ENCODE measurements around the gene LCORL.
"Not testable (repeated sequence)": the region's sequence is repeated elsewhere in the genome, so short reads cannot be mapped to it uniquely, and the experiment has no call there.

LCORL gene

DNA sequence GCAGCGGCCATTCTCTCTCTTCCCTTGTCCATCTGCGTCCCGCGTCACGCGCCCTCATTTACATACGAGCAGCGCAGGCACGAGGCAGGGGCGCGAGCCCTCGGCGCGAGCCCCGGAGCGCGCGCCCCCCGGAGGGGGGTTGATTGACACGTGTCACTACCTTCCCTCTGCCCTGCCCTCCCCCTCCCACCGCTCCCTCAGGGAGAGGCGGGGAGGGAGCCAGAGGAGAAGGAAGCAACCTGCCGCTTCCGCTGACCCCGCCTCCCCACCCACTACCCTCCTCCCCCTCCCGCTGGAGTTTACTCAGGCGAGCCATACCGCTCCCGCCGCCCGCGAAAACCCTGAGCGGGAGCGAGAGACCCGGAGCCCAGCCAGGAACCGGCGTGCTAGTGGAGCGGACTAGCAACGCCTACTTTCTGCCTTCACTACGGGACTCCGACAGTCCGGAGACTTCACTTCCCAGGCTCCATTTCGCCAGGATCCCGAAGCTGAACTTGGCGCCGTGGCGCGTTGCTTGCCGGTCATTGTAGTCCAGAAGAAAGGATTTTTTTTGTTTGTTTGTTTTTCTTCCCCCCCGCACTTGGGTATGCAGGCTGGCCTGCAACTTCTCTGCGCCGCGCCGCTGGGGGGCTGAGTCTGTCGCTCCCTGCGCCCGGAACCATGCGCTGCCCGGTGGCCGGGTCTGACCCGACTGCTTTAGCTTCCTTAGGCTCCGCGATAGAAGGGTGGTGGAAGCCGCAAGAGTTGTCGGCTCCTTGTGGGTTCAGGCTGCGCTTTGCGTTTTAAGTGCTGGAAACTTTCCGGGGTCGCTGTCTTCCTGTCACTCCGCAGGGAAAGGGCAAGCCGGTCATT lies at the start of gene LCORL:
TSS of gene LCORL (minus strand) at position 36 of the 852 bp plus-strand sequence. CDS start at position 32, 4 bp downstream.
- FAIRE-seq (peak; percentile 68), DNase-seq (ENCODE audit: insufficient read length, low spot score) (peak; percentile 89)

DNA sequence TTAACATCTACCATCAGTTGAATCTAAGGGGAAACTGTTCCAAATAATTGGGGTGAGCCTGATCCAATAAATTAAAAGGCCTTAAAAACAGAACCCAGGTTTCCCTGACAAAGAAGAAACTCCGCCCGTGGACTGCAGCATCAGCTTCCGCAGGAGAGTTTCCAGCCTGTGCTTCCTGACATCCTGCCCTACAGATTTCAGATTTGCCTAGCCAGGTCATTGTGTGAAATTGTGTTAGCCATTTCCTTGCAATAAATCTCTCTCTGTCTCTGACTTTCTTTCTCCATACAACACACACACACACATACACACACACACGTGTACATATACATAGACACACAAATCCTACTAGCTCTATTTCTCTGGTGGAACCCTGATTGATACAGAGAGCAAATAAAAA lies 48.3 kb upstream of the LCORL start:
- DNase-seq (ENCODE audit: insufficient read length, low spot score): no peak
- FAIRE-seq: no peak

GRCh38 chr4:18067031-18067430 lies 45.5 kb upstream of the LCORL start:
- no peak for FAIRE-seq
- no peak for DNase-seq (ENCODE audit: insufficient read length, low spot score)

GRCh38 chr4:18063079-18063478 lies 41.5 kb upstream of the LCORL start:
- no peak for FAIRE-seq
- DNase-seq (ENCODE audit: insufficient read length, low spot score): no peak

- FAIRE-seq (no peak), DNase-seq (ENCODE audit: insufficient read length, low spot score) (no peak)
Measured at GRCh38 chr4:18057821-18058533, 36.4 kb upstream of the LCORL start.

- FAIRE-seq (no peak), DNase-seq (ENCODE audit: insufficient read length, low spot score) (no peak)
Measured at GRCh38 chr4:18056030-18056429, 34.5 kb upstream of the LCORL start.

- no peak for DNase-seq (ENCODE audit: insufficient read length, low spot score)
- FAIRE-seq: no peak
Measured at GRCh38 chr4:18052158-18052557, 30.6 kb upstream of the LCORL start.

DNA sequence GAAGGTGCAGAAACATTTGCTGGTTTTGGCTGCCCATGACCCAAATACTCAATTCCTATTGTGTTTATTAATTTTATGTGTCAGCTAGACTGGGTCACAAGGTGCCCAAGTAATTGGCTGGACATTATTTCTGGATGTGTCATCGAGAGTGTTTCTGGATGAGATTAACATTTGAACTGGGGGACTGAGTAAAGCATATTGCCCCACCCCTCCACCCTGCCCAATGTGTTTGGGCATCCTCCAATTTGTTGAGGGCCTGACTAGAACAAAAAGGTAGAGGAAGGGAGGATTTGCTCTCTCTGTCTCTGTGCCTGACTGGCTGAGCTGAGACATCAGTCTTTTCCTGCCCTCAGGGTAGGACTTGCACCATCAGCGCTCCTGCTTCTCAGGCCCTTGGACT lies 29.7 kb upstream of the LCORL start:
- FAIRE-seq (no peak), DNase-seq (ENCODE audit: insufficient read length, low spot score) (no peak)

- FAIRE-seq (no peak), DNase-seq (ENCODE audit: insufficient read length, low spot score) (no peak)
Measured at GRCh38 chr4:18050448-18050847, 28.9 kb upstream of the LCORL start.

- FAIRE-seq: no peak
- DNase-seq (ENCODE audit: insufficient read length, low spot score): no peak
Measured at GRCh38 chr4:18049446-18049845, 27.9 kb upstream of the LCORL start.

DNA sequence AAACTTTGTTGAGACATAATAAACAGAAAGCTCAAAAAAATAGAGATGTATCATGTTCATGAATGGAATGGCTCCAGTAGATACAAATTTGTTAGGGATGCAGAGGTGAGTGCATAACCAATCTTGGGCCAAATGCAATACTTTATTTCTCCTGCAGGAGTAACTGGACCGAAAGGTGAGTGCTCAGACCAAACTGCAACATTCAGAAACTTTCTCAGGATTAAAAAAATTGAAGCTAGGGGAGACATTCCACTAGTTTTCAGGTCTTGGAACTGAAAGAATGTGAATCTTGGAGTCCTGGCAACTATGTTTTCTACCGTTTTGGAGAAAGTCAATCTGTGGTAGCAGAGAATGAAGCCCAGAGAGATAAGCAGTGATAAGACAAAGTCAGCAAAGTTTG lies 21.2 kb upstream of the LCORL start:
- DNase-seq (ENCODE audit: insufficient read length, low spot score): no peak
- no peak for FAIRE-seq

DNA sequence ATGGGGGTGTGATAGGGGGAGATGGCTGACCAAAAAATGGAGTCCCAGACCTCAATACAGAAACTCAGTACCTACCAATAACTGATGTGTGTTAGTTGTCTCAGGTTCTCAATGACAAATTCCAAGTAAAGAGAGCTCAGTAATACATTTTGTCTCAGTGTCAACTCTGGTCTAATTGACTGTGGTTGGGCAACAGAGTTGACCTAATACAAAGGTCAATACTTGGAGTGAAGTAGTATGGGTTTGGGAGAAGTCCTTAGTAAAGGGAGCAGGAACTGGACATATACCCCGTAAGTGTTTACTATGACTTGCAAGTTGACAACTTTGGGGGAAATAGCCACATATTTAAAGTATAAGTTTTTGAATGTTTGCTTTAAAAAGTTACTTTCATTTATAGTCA lies 20.5 kb upstream of the LCORL start:
- FAIRE-seq (no peak), DNase-seq (ENCODE audit: insufficient read length, low spot score) (no peak)

DNA sequence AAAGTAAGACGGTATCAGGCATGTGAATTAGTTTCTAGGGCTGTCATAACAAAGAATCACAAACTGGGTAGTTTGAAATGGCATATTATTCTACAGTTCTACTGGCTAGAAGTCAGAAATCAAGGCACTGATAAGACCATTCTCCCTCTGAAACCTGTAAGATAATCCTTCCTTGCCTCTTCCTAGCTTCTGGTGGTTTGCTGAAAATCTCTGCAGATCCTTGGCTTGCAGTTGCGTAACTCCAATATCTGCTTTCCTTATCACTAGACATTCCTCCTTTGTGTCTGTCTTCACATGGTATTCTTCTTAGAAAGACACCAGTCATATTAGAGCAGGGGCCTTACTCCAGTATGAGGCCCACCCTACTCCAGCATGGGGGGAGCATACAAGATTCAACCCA lies 19.6 kb upstream of the LCORL start:
- no peak for FAIRE-seq
- DNase-seq (ENCODE audit: insufficient read length, low spot score): no peak

DNA sequence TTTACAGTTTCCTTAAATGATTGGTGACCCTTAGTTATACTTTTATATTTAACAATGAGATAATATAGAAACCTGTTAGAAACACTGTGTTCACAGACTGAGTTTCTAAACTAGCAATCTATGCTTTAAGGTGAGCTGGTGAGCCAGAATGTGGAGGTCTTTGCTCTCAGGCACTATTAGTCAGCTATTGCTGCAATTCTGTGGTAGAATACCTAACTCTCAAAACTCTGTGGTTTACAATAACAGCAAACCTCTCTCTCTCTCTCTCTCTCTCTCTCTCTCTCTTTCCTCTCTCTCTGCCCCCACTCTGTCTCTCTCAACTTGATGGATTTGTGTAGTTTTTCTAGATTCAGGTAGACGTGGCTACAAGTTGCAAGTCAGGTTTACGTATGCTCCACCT lies 17.6 kb upstream of the LCORL start:
- DNase-seq (ENCODE audit: insufficient read length, low spot score) (no peak), FAIRE-seq (no peak)

GRCh38 chr4:18036369-18036768 lies 14.8 kb upstream of the LCORL start:
- not testable (repeated sequence) for DNase-seq (ENCODE audit: insufficient read length, low spot score); FAIRE-seq

- FAIRE-seq: no peak
- DNase-seq (ENCODE audit: insufficient read length, low spot score): no peak
Measured at GRCh38 chr4:18034099-18034498, 12.5 kb upstream of the LCORL start.

DNA sequence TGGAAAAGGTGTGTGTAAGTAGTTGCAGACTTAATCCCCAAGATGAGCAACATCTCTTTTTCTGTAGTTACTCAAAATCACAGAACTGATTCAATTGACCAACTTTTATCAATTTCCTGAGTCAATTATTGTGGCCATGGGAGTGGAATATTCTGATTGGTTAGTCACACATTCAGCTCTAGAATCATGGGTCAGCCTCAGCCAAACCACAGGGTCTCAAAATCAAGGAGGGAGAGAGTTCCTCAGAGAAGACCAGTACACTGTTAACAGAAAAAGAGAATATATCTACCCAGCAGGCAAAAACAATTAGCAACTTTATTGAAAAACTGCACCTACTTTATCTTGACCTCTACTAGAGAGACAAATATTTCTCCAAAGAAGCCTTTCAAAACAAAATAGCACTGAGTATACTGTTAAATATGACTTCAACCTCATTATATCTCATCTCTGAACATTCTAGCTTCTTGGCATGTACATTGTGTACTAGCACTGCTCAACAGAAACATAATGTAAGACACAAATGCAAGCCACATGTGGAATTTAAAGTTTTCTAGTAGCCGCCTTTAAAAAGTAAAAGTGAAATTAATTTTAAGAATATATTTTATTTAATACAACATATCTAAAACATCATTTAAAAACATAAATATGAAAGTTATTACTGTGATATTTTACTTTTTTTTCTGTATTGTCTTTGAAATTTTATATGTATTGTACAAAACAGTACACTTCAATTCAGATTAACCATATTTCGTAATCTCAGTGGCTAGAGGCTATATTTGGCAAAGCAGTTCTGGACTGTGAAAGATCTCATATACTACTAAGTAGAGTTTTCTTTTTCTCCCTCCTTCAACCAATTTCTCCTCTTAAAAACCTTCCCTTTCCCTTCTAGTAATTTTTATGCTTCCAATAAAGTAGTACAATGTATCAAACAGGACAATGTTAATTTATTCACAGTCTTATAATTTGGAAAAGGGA lies 11.8 kb upstream of the LCORL start:
- no peak for DNase-seq (ENCODE audit: insufficient read length, low spot score)
- FAIRE-seq: no peak

GRCh38 chr4:18025288-18025687 lies 3.7 kb upstream of the LCORL start:
- FAIRE-seq (no peak), DNase-seq (ENCODE audit: insufficient read length, low spot score) (no peak)

DNA sequence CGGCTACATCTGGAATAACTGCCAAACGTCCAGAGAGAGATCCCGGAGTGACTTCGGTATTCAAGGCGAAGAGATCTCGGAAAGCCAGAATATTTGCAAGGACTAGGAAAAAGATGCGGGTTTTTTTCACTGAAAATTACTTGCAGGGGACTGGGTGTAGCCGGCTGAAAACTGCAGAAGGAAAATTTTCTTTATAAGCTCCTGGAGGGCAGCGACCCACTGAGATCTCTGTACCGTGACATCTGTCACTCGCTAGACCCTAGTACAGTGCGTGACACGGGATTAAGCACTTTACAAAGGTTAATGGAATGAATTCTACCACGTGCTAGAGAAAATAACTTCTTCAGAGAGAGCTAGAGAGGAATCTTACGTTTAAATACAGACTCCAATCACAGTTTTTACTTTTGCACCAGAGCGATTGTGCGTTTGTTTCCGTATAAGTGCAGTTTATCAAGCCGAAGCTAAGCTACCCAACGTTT lies 1.1 kb upstream of the LCORL start:
- FAIRE-seq: no peak
- no peak for DNase-seq (ENCODE audit: insufficient read length, low spot score)

- DNase-seq (ENCODE audit: insufficient read length, low spot score): peak; percentile 17
- no peak for FAIRE-seq
Measured at GRCh38 chr4:18021470-18021719, 160 bp downstream of the LCORL start.

All from HTR-8/SVneo (cell line).